Neutrophil (primary cell): Measurements from ENCODE around the gene RPS27L.

Source experiments
- H3K27ac ChIP-seq: fragments of 200-600 bp; sonication (generic); 2 replicates; pipeline ENCODE4 v1.5.1; 2016; ENCODE audit warnings: mild to moderate bottlenecking, moderate library complexity
- H3K27me3 ChIP-seq: fragments of 200-600 bp; sonication (generic); 2 replicates; pipeline ENCODE4 v1.6.0; 2016; ENCODE audit warnings: mild to moderate bottlenecking
- H3K36me3 ChIP-seq: fragments of 200-600 bp; sonication (generic); 2 replicates; pipeline ENCODE4 v1.5.1; 2017
- H3K4me1 ChIP-seq, 2 experiments: fragments of 200-600 bp in 1 of 2; sonication (generic) in 1 of 2; 1 replicate in 1 of 2; 2 replicates in 1 of 2; pipeline versions ENCODE4 v1.5.1 to v1.6.1; 2013 to 2016; ENCODE audit warnings: low read depth in 1 of 2, low read length in 1 of 2, mild to moderate bottlenecking in 1 of 2, moderate library complexity in 1 of 2; ENCODE audit not compliant: control insufficient read depth in 1 of 2, insufficient read depth in 1 of 2
- H3K4me3 ChIP-seq, 2 experiments: fragments of 200-600 bp in 1 of 2; sonication (generic) in 1 of 2; 1 replicate in 1 of 2; 2 replicates in 1 of 2; pipeline ENCODE4 v1.5.1; 2013 to 2016; ENCODE audit warnings: low read depth in 1 of 2, low read length in 1 of 2, mild to moderate bottlenecking in 1 of 2, moderate library complexity in 1 of 2
- H3K9me3 ChIP-seq: fragments of 200-600 bp; sonication (generic); 2 replicates; pipeline ENCODE4 v1.5.1; 2016
- TF ChIP-seq, protein P1 (sequence below): fragments of 200-600 bp; sonication (generic); IDR thresholded peaks from 2 replicates; pipeline ENCODE4 v1.5.1; 2016; ENCODE audit warnings: antibody characterized with exemption

The RPS27L gene

DNA sequence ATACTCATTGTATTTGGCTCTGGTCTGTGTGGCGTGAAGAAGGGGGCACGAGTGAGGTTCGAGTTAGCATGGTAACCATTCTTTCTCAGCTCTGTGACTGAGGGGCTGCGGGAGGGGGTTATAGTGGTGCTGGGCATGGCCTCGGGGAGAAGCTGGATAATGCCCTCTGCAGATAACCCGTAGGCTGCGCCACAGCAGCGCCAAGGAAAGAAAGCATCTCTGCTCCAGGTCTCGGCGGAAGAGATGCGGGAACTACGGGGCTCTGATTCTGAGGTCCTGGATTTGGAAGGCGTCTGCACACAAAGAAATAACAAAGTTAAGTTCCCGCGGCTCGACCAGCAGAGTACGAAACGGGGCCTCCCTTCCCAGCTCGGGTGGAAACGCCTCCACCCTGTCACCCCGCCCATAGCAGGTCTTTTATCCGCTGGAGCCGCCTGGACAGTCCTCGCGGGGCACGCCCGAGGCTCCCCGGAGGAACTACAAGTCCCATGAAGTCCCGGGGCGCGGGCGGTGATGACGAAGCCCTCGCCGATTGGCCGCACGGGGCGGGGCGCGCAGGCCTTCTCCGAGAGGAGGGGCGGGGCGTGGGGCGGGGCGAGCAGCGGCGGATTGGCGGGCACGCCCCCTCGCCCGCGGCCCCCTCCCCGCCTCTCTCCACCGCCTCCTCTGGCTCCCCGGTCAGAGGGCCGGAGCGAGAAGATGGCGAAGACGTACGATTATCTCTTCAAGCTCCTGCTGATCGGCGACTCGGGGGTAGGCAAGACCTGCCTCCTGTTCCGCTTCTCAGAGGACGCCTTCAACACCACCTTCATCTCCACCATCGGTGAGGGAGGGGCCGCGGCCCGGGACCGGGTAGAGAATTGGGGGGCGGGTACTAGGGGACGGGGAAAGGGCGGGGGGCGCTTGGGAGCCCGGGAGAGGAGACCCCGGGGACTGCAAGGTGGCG, 31.9 kb upstream of the RPS27L start, which contains the start of gene RAB8B:
Gene RAB8B, plus strand, starts transcription at position 681 of the 946 bp plus-strand sequence. Its CDS starts 19 bp downstream, at position 700.
- H3K27ac ChIP-seq = peak within 1 kb of the TSS; percentile 95
- no peaks in the 10 kb centered on the region for H3K36me3 ChIP-seq
- H3K4me3 ChIP-seq = peak within 1 kb of the TSS; percentile 91 to 94
- peaks cover 48 to 51% of the 10 kb centered on the region in 2 experiments for H3K4me1 ChIP-seq
- peaks cover 13% of the 10 kb centered on the region for H3K27me3 ChIP-seq
- TF ChIP-seq, protein P1, sequence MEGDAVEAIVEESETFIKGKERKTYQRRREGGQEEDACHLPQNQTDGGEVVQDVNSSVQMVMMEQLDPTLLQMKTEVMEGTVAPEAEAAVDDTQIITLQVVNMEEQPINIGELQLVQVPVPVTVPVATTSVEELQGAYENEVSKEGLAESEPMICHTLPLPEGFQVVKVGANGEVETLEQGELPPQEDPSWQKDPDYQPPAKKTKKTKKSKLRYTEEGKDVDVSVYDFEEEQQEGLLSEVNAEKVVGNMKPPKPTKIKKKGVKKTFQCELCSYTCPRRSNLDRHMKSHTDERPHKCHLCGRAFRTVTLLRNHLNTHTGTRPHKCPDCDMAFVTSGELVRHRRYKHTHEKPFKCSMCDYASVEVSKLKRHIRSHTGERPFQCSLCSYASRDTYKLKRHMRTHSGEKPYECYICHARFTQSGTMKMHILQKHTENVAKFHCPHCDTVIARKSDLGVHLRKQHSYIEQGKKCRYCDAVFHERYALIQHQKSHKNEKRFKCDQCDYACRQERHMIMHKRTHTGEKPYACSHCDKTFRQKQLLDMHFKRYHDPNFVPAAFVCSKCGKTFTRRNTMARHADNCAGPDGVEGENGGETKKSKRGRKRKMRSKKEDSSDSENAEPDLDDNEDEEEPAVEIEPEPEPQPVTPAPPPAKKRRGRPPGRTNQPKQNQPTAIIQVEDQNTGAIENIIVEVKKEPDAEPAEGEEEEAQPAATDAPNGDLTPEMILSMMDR = peak; percentile 53
- H3K9me3 ChIP-seq = no peaks in the 10 kb centered on the region

DNA sequence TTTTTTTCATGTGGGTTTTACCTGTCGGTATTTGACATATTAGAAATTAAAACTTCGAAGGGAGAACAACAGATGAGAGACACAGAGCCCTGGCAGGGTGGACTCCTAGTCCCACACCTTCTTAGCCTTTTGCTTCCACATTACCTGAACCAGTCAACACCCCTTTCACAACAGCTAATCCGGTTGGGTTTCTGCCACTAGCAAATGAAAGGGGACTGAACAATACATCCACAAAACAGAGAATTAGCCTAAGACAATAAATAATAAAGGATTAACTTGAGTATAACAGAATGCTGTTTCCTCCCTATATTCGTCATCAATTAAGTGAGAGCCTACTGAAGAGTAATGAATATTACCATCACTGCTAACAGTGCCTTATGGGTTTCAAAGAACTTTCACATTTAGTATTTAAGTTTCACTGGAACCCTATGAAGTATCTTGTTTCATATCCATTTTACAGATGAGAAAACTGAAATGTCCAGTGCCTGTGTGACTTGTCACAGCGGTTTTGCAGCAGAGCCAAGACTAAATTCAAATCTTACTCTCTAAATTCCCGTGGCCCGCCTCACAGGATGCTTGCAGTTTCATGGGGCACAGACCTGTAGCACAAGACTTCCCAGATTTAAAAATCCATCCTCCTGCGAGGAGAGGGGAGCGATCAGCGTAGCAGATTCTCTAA, 31.1 kb upstream of the RPS27L start:
- peaks cover 40 to 43% of the 10 kb centered on the region in 2 experiments for H3K4me1 ChIP-seq
- peak overlapping the region; percentile 91 to 94 for H3K4me3 ChIP-seq
- TF ChIP-seq, protein P1 = no peak
- no peaks in the 10 kb centered on the region for H3K9me3 ChIP-seq
- H3K27ac ChIP-seq = no peak overlapping the region
- peaks cover 13% of the 10 kb centered on the region for H3K27me3 ChIP-seq
- H3K36me3 ChIP-seq = no peaks in the 10 kb centered on the region

DNA sequence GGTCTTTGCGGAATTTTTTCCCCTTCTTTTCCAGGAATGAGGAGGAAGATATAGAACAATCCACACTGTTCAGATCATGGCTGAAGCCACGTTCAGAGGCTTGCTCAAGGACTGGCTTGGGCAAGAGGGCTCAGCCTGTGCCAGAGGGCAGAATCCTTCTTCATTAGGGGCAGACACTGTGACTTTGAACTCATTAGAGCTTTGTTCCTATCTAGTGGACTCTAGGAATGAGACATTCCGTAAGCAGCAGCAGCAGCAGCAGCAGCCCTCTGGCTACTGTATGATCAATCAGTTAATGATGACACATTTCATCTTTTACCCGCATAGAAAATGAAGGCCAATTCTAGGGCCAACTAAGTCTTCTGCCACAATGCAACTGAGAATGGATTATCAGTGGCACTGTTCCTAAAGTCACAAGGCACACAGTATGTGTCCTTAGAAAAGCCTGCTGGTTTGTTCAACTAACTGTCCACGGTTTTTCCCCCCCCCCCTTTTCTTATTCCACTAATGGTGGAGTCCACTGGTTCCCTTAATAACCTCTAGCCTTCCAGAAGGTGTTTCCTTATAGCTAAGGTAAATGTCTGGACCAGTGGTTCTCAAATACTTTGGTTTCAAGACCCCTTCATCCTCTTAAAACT, 30.4 kb upstream of the RPS27L start:
- Histone ChIP-seq H3K9me3 (no peaks in the 10 kb centered on the region), H3K4me1 (peaks cover 33 to 36% of the 10 kb centered on the region in 2 experiments), H3K4me3 (no peak overlapping the region), H3K27ac (no peak overlapping the region), H3K27me3 (peaks cover 13% of the 10 kb centered on the region), H3K36me3 (no peaks in the 10 kb centered on the region)
- TF ChIP-seq, protein P1 = no peak

DNA sequence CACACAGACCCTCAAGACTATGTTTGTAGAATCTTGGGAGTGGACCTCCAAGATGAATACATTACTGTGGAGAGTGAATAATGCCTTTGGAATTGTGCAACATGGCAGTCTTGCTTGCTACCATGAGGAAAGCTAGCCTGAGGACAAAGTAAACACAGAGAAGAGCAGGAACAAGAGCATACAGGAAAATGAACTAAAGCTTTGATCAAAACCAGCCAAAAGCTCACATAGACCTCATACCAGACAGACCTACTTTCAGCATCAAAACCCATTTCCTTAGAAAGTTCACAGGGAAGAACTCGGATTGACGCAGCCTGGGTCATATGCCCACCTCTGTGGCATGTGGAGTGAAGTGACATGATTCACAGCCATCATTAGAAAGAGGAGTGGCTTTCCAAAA, 28.8 kb upstream of the RPS27L start:
- peaks cover 17 to 20% of the 10 kb centered on the region in 2 experiments for H3K4me1 ChIP-seq

DNA sequence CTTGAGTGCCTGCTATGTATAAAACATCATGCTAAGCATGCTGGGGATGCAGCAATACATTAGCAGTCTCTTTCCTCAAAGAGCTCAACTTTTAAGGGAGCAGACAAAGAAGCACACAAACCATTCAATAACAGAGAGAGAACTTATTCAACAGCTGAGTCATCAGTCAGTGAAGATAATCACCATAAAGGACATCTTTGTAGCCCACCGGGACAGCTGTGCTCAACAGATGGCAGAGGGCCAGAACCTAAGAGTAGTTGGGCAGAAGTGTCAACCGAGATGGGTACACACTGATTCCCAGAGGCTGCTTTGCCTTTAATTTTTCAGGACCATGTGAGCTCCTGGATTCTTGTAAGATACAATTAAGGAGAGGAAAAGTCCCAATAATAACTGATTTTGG, 27.9 kb upstream of the RPS27L start:
- Histone ChIP-seq H3K27ac (no peak overlapping the region), H3K4me3 (no peak overlapping the region), H3K9me3 (no peaks in the 10 kb centered on the region), H3K4me1 (peaks cover 8 to 11% of the 10 kb centered on the region in 2 experiments), H3K36me3 (no peaks in the 10 kb centered on the region), H3K27me3 (peaks cover 13% of the 10 kb centered on the region)
- TF ChIP-seq, protein P1 = no peak

More for the DNA sequence above, 28.8 kb upstream of the RPS27L start:
- Histone ChIP-seq H3K4me3 (no peak overlapping the region), H3K9me3 (no peaks in the 10 kb centered on the region), H3K27me3 (peaks cover 13% of the 10 kb centered on the region), H3K36me3 (no peaks in the 10 kb centered on the region), H3K27ac (no peak overlapping the region)
- TF ChIP-seq, protein P1 = no peak
